Osteoblast (primary cell): ENCODE measurements around the gene MUC2. TPM values are rescaled to one million over a fixed set of nuclear protein-coding genes. Genes with fewer than 3 reads are reported as not detected.
A peak's percentile ranks its signal among the peaks of the same experiment; 100 is the strongest.

Experiments
- DNase-seq: peaks from one replicate; pipeline ENCODE4 v3.0.0; 2011; ENCODE audit warnings: low spot score, mixed read lengths; ENCODE audit not compliant: insufficient read length; ENCODE audit errors: missing footprints
- H2AFZ ChIP-seq: 2 replicates; pipeline ENCODE4 v1.6.0; 2011; ENCODE audit warnings: mild to moderate bottlenecking, low read length
- H3K27ac ChIP-seq: 2 replicates; pipeline ENCODE4 v1.5.1; 2011; ENCODE audit warnings: mild to moderate bottlenecking, low read depth, low read length, moderate library complexity
- H3K27me3 ChIP-seq: 2 replicates; pipeline ENCODE4 v1.6.0; 2012; ENCODE audit warnings: mild to moderate bottlenecking, control low read depth, inconsistent platforms, low read length, moderate library complexity; ENCODE audit not compliant: insufficient read depth
- H3K36me3 ChIP-seq: 2 replicates; pipeline ENCODE4 v1.5.1; 2011; ENCODE audit warnings: mild to moderate bottlenecking, low read length, control low read depth, moderate library complexity; ENCODE audit not compliant: insufficient read depth
- H3K4me1 ChIP-seq: 2 replicates; pipeline ENCODE4 v1.5.1; 2011; ENCODE audit warnings: mild to moderate bottlenecking, low read length, control low read depth, moderate library complexity; ENCODE audit not compliant: insufficient read depth
- H3K4me2 ChIP-seq: 2 replicates; pipeline ENCODE4 v1.6.0; 2011; ENCODE audit warnings: mild to moderate bottlenecking, low read length; ENCODE audit not compliant: insufficient read depth
- H3K4me3 ChIP-seq: fragments of 200-600 bp; sonication (generic); 3 replicates; pipeline ENCODE4 v1.5.1; 2012; ENCODE audit warnings: mild to moderate bottlenecking, low read length, inconsistent platforms; ENCODE audit not compliant: insufficient read depth
- H3K79me2 ChIP-seq: 2 replicates; pipeline ENCODE4 v1.6.0; 2012; ENCODE audit warnings: mild to moderate bottlenecking, low read length, control low read depth, inconsistent platforms; ENCODE audit not compliant: insufficient read depth
- H3K9me3 ChIP-seq: 2 replicates; pipeline ENCODE4 v1.5.1; 2011; ENCODE audit warnings: low read depth, low read length, control low read depth
- H4K20me1 ChIP-seq: 2 replicates; pipeline ENCODE4 v1.6.0; 2012; ENCODE audit warnings: mild to moderate bottlenecking, low read length, control low read depth; ENCODE audit not compliant: insufficient read depth
- total RNA-seq: library from RNA; depleted of rRNA; stranded (reverse); fragments of >200 nt; gene quantifications from 2 replicates; pipeline ENCODE4 v1.2.3, GENCODE V29; 2012
- TF ChIP-seq, protein P1 (sequence below): IDR thresholded peaks from 2 replicates; pipeline ENCODE4 v1.5.1; 2011; ENCODE audit warnings: mild to moderate bottlenecking, low read depth, low read length, moderate library complexity; ENCODE audit errors: extremely low read depth

MUC2 gene
- total RNA-seq, 1 donor, result not detected

DNA sequence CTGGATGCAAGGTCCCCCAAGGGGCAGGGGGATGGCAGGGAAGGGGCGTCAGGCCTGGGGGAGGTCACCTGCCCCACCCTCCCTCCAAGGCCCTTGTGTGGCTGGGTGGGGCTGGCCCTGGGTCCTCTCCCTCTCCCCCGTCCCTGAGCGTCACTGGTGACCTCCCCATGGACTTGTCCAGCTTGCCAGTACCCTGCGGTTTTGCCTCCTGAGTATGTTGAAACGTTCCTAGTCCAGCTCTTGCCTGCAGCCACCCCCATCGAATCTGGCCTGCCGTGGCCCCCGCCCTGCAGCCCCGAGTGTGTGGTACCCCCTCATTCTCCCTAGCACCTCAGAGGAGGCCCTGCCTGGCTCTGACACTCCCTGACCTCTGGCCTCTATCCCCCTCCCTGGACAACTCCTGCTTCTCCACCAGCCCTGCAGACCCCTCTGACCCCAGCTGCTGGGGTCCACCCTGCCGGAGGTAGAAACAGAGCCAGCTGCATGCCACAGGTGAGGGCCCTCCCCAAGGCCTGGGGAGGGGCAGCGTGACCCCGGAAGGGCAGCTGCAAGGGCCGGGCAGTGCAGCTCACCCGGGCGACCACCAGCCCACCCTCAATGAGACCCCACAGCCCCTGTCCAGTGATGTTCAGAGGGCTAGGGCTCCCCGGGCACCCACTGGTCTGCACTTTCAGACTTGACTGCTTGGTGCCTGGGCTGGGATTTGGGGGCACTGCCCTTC is 34.1 kb upstream of the MUC2 start:
- no peaks in the 10 kb centered on the region for H3K27me3 ChIP-seq
- H3K4me2 ChIP-seq, result no peak overlapping the region
- DNase-seq, result peak; percentile 96

DNA sequence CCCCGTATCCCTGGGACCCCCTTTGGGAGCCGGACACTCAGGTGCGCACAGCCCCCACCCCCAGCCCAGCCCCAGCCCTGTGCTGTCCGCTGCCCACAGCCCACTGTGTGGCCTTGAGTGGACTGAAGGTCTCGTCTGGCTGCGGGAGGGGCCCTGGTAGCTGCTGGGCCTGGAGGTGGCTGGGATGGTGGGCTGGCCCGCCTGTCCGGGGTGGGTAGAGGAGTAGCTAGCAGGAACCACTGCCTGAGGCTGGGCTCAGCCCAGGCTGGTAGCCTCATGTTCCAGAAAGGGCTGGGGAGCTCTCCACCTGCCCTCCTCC is 33.6 kb upstream of the MUC2 start:
- TF ChIP-seq, protein P1, sequence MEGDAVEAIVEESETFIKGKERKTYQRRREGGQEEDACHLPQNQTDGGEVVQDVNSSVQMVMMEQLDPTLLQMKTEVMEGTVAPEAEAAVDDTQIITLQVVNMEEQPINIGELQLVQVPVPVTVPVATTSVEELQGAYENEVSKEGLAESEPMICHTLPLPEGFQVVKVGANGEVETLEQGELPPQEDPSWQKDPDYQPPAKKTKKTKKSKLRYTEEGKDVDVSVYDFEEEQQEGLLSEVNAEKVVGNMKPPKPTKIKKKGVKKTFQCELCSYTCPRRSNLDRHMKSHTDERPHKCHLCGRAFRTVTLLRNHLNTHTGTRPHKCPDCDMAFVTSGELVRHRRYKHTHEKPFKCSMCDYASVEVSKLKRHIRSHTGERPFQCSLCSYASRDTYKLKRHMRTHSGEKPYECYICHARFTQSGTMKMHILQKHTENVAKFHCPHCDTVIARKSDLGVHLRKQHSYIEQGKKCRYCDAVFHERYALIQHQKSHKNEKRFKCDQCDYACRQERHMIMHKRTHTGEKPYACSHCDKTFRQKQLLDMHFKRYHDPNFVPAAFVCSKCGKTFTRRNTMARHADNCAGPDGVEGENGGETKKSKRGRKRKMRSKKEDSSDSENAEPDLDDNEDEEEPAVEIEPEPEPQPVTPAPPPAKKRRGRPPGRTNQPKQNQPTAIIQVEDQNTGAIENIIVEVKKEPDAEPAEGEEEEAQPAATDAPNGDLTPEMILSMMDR, result no peak
- H2AFZ ChIP-seq, result no peak overlapping the region
- H3K9me3 ChIP-seq, result no peaks in the 10 kb centered on the region
- no peaks in the 10 kb centered on the region for H3K79me2 ChIP-seq
- H3K4me3 ChIP-seq, result no peak overlapping the region
- H3K27me3 ChIP-seq, result no peaks in the 10 kb centered on the region
- H3K4me1 ChIP-seq, result peaks cover 2% of the 10 kb centered on the region
- no peaks in the 10 kb centered on the region for H3K36me3 ChIP-seq
- H3K27ac ChIP-seq, result no peak overlapping the region
- H3K4me2 ChIP-seq, result no peak overlapping the region
- peak; percentile 78 for DNase-seq
- no peaks in the 10 kb centered on the region for H4K20me1 ChIP-seq

More for the DNA sequence above, 34.1 kb upstream of the MUC2 start:
- no peaks in the 10 kb centered on the region for H4K20me1 ChIP-seq
- no peaks in the 10 kb centered on the region for H3K36me3 ChIP-seq
- no peak overlapping the region for H2AFZ ChIP-seq
- H3K79me2 ChIP-seq, result no peaks in the 10 kb centered on the region
- H3K4me3 ChIP-seq, result no peak overlapping the region
- TF ChIP-seq, protein P1, result no peak
- peaks cover 2% of the 10 kb centered on the region for H3K4me1 ChIP-seq
- no peak overlapping the region for H3K27ac ChIP-seq
- H3K9me3 ChIP-seq, result no peaks in the 10 kb centered on the region

DNA sequence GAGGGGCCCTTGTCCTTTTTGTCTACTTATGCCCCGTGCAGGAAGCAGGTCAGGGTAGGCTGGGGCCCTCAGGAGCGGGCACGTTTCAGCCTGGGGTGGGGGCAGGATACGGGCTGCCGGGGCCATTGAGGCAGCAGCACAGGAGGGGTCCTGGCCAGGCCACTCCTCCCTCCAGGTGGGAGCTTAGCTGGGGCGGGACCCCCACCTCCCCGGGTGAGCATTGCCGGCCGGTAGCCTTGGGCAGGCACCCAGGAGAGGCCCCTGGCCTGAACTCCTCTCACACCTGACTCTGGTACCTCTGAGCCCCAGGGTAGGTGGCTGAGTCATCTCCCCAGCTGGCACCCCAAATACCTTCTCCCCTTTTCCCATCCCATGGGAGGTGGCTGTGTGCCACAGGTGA is 33.2 kb upstream of the MUC2 start:
- no peaks in the 10 kb centered on the region for H3K9me3 ChIP-seq
- no peak overlapping the region for H3K27ac ChIP-seq
- H3K79me2 ChIP-seq, result no peaks in the 10 kb centered on the region
- H3K27me3 ChIP-seq, result no peaks in the 10 kb centered on the region
- H3K4me1 ChIP-seq, result peaks cover 2% of the 10 kb centered on the region
- TF ChIP-seq, protein P1, result no peak
- no peaks in the 10 kb centered on the region for H3K36me3 ChIP-seq
- DNase-seq, result peak; percentile 84
- no peak overlapping the region for H3K4me2 ChIP-seq
- H2AFZ ChIP-seq, result no peak overlapping the region
- H3K4me3 ChIP-seq, result no peak overlapping the region
- no peaks in the 10 kb centered on the region for H4K20me1 ChIP-seq

DNA sequence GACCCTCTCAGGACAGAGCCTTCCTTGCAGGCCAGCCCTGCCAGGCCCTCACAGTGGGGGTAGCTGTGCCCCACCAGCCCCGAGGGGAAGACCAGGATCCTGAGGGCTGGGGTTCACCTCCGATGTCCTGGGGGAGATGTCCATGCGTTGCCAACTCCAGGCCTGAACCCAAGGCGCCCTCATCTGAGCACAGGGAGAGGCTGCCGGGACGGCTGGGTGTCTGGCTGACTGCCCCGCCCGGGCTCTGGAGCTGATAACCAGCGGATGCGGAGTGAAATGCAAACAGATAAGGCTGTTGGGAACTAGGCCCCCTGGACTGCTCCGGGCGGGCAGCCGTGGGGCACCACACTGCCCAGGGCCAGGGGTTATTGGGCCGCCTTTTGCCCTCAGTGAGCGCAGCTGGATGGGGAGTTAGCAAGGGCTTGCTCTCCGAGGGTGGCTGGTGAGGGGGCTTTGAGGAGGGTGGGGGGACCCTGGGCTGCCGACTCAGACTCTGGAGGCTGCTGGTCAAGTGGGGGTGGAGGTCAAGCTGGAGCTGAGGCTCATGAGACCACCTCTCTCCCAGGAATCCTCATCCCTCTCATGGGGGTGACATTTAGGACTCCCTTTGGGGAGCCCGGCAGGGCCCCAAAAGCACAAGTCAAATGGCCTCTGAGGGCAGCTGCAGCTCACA is 32.6 kb upstream of the MUC2 start:
- Histone ChIP-seq H4K20me1 (no peaks in the 10 kb centered on the region), H3K27ac (no peak overlapping the region), H2AFZ (no peak overlapping the region), H3K4me3 (no peak overlapping the region), H3K79me2 (no peaks in the 10 kb centered on the region), H3K4me2 (no peak overlapping the region), H3K9me3 (no peaks in the 10 kb centered on the region), H3K4me1 (peaks cover 2% of the 10 kb centered on the region), H3K27me3 (peaks cover 3% of the 10 kb centered on the region), H3K36me3 (no peaks in the 10 kb centered on the region)
- DNase-seq, result peak; percentile 81
- TF ChIP-seq, protein P1, result no peak
